Liver (tissue), 9 donors: Measurements from ENCODE around the gene CABYR. TPM values are rescaled to one million over a fixed set of nuclear protein-coding genes. Genes with fewer than 3 reads are reported as not detected.

Experiments used
- DNase-seq: peaks from one replicate; pipeline ENCODE4 v3.0.0-alpha.2; 2017; ENCODE audit warnings: low spot score
- H3K27ac ChIP-seq, 2 donors: one replicate each; pipeline ENCODE4 v1.7.0; 2013; ENCODE audit warnings: inconsistent platforms in 2 of 2, low read length in 2 of 2, control low read depth in 1 of 2, low read depth in 1 of 2, mild to moderate bottlenecking in 1 of 2
- H3K27me3 ChIP-seq, 4 donors: one replicate each; pipeline versions ENCODE4 v1.6.1 to v1.7.0; 2013; ENCODE audit warnings: low read length in 3 of 4, inconsistent platforms in 1 of 4, mild to moderate bottlenecking in 1 of 4, moderate library complexity in 1 of 4; ENCODE audit not compliant: control insufficient read depth in 4 of 4, insufficient read depth in 4 of 4
- H3K36me3 ChIP-seq, 4 donors: one replicate each; pipeline versions ENCODE4 v1.6.1 to v1.7.0; 2013; ENCODE audit warnings: low read length in 3 of 4, mild to moderate bottlenecking in 3 of 4, low read depth in 1 of 4, moderate library complexity in 1 of 4; ENCODE audit not compliant: control insufficient read depth in 4 of 4, insufficient read depth in 3 of 4
- H3K4me1 ChIP-seq, 4 donors: one replicate each; pipeline versions ENCODE4 v1.6.1 to v1.7.0; 2013; ENCODE audit warnings: low read length in 3 of 4, mild to moderate bottlenecking in 3 of 4, moderate library complexity in 1 of 4; ENCODE audit not compliant: control insufficient read depth in 4 of 4, insufficient read depth in 4 of 4
- H3K4me3 ChIP-seq, 3 donors: one replicate each; pipeline versions ENCODE4 v1.6.1 to v1.7.0; 2013; ENCODE audit warnings: low read length in 3 of 3, control low read depth in 1 of 3, low read depth in 1 of 3, mild to moderate bottlenecking in 1 of 3
- H3K9ac ChIP-seq, 2 donors: one replicate each; pipeline ENCODE4 v1.7.0; 2013; ENCODE audit warnings: low read length in 2 of 2, mild to moderate bottlenecking in 2 of 2, moderate library complexity in 2 of 2, control low read depth in 1 of 2, low read depth in 1 of 2
- H3K9me3 ChIP-seq, 4 donors: one replicate each; pipeline versions ENCODE4 v1.6.1 to v1.7.0; 2013; ENCODE audit warnings: low read length in 3 of 4; ENCODE audit not compliant: control insufficient read depth in 4 of 4
- ATF3 ChIP-seq: IDR thresholded peaks from 2 replicates; pipeline ENCODE4 v1.6.1; 2016; ENCODE audit warnings: antibody characterized with exemption
- CTCF ChIP-seq: fragments of 150-350 bp; IDR thresholded peaks from 2 replicates; pipeline ENCODE4 v1.5.1; 2017; ENCODE audit warnings: improper control_type of control experiment, low read depth, low read length; ENCODE audit not compliant: missing input control
- EGR1 ChIP-seq, 2 donors: IDR thresholded peaks; 2 replicates each; pipeline ENCODE4 v1.6.1; 2016 to 2018; ENCODE audit warnings: antibody characterized with exemption in 2 of 2, low read depth in 2 of 2
- FOXA1 ChIP-seq: IDR thresholded peaks from 2 replicates; pipeline ENCODE4 v1.6.1; 2016; ENCODE audit warnings: antibody characterized with exemption
- FOXA2 ChIP-seq: IDR thresholded peaks from 2 replicates; pipeline ENCODE4 v1.6.1; 2016; ENCODE audit warnings: antibody characterized with exemption
- GABPA ChIP-seq, 2 donors: IDR thresholded peaks in 1 of 2; conservative IDR thresholded peaks in 1 of 2; 2 replicates each; pipeline ENCODE4 v1.6.1; 2016; ENCODE audit warnings: antibody characterized with exemption in 2 of 2, mild to moderate bottlenecking in 1 of 2, moderate library complexity in 1 of 2
- HNF4A ChIP-seq, 2 donors: conservative IDR thresholded peaks; 2 replicates each; pipeline ENCODE4 v1.6.1; 2016; ENCODE audit warnings: antibody characterized with exemption in 2 of 2, mild to moderate bottlenecking in 2 of 2
- HNF4G ChIP-seq: IDR thresholded peaks from 2 replicates; pipeline ENCODE4 v1.6.1; 2016; ENCODE audit warnings: antibody characterized with exemption
- MAX ChIP-seq: IDR thresholded peaks from 2 replicates; pipeline ENCODE4 v1.6.1; 2016; ENCODE audit warnings: antibody characterized with exemption
- NR2F2 ChIP-seq: IDR thresholded peaks from 2 replicates; pipeline ENCODE4 v1.6.1; 2016; ENCODE audit warnings: antibody characterized with exemption
- RAD21 ChIP-seq, 2 donors: IDR thresholded peaks; 2 replicates each; pipeline ENCODE4 v1.6.1; 2016; ENCODE audit warnings: antibody characterized with exemption in 2 of 2, mild to moderate bottlenecking in 2 of 2
- RXRA ChIP-seq, 2 donors: IDR thresholded peaks; 2 replicates each; pipeline ENCODE4 v1.6.1; 2017 to 2018; ENCODE audit warnings: antibody characterized with exemption in 2 of 2, mild to moderate bottlenecking in 1 of 2
- SP1 ChIP-seq: IDR thresholded peaks from 2 replicates; pipeline ENCODE4 v1.6.1; 2018; ENCODE audit warnings: antibody characterized with exemption, mild to moderate bottlenecking
- YY1 ChIP-seq: IDR thresholded peaks from 2 replicates; pipeline ENCODE4 v1.6.1; 2016; ENCODE audit warnings: antibody characterized with exemption, mild to moderate bottlenecking
- ZBTB33 ChIP-seq: IDR thresholded peaks from 2 replicates; pipeline ENCODE4 v1.6.1; 2016; ENCODE audit warnings: antibody characterized with exemption
- WGBS: extraction: QIAGEN DNeasy Blood & Tissue Kit; methylation state at CpG from one replicate; pipeline ENCODE4 v1.1.7; 2013; 5-methylcytosine and 5-hydroxymethylcytosine counted together
- polyA plus RNA-seq, 2 donors: library from polyadenylated mRNA; stranded (reverse) in 1 of 2; unstranded in 1 of 2; fragments of 200-250 nt in 1 of 2; fragments of >200 nt in 1 of 2; fragmentation: Nextera tagmentation in 1 of 2; extraction: Ambion mirVana in 1 of 2; gene quantifications; one replicate each; pipeline versions ENCODE4 v1.2.1 to v1.2.3, GENCODE V29; 2013 to 2015
- total RNA-seq, 2 donors: library from RNA; depleted of rRNA; stranded (reverse); fragments of >200 nt; gene quantifications; one replicate each; pipeline ENCODE4 v1.2.3, GENCODE V29; 2014
- donor health status: healthy.
- donor health status: healthy.
- donor health status: healthy.
- donor health status: healthy.
- donor health status: healthy.

The CABYR gene
- total and polyA plus RNA-seq, 4 donors = 0.19 to 0.67 (median 0.32) TPM

GRCh38 chr18:24094561-24094960, 44.3 kb upstream of the CABYR start (continued):
- TF ChIP-seq ZBTB33 (no peak), YY1 (no peak), RAD21 (IDR thresholded peaks at IDR 0.05) (no peak), MAX (no peak), ATF3 (no peak)

GRCh38 chr18:24095976-24096375, 42.9 kb upstream of the CABYR start:
- Histone ChIP-seq H3K4me3 (no peak overlapping the region), H3K27ac (no peak overlapping the region), H3K9ac (no peak overlapping the region), H3K27me3 (no peaks in the 10 kb centered on the region), H3K4me1 (no peaks in the 10 kb centered on the region), H3K36me3 (peaks cover 0 to 5% (median 0%) of the 10 kb centered on the region in 4 donors), H3K9me3 (peaks cover 0 to 6% (median 2%) of the 10 kb centered on the region in 4 donors)
- TF ChIP-seq NR2F2 (no peak), FOXA2 (no peak), HNF4A (conservative IDR thresholded peaks at IDR 0.05) (no peak), RAD21 (IDR thresholded peaks at IDR 0.05) (no peak), HNF4G (no peak), ATF3 (no peak), YY1 (no peak), RXRA (IDR thresholded peaks at IDR 0.05) (no peak), GABPA (IDR thresholded peaks at IDR 0.05 in 1 of 2, conservative IDR thresholded peaks at IDR 0.05 in 1 of 2) (no peak), FOXA1 (no peak)
- 94% methylated on average over 1 of the region's 1 CpG for WGBS
- DNase-seq = no peak

- no peak for DNase-seq
- 87% methylated on average over 6 of the region's 6 CpGs for WGBS
Observed at GRCh38 chr18:24103320-24104021, 35.4 kb upstream of the CABYR start.

GRCh38 chr18:24104486-24104885, 34.4 kb upstream of the CABYR start:
- no peak overlapping the region for H3K4me3 ChIP-seq
- H3K36me3 ChIP-seq = peaks cover 0 to 2% (median 0%) of the 10 kb centered on the region in 4 donors
- H3K9me3 ChIP-seq = no peaks in the 10 kb centered on the region
- no peak for DNase-seq
- peaks cover 0 to 3% (median 0%) of the 10 kb centered on the region in 4 donors for H3K4me1 ChIP-seq
- H3K27ac ChIP-seq = no peak overlapping the region
- H3K9ac ChIP-seq = no peak overlapping the region
- no peak for TF ChIP-seq RXRA (IDR thresholded peaks at IDR 0.05)
- no peak for TF ChIP-seq CTCF
- TF ChIP-seq FOXA2 = no peak
- no peak for TF ChIP-seq ATF3
- TF ChIP-seq ZBTB33 = no peak
- no peak for TF ChIP-seq YY1
- no peak for TF ChIP-seq RAD21 (IDR thresholded peaks at IDR 0.05)
- no peak for TF ChIP-seq HNF4A (conservative IDR thresholded peaks at IDR 0.05)
- no peak for TF ChIP-seq EGR1 (IDR thresholded peaks at IDR 0.05; ENCODE audit: low read depth in 2 of 2)
- no peak for TF ChIP-seq NR2F2
- no peaks in the 10 kb centered on the region for H3K27me3 ChIP-seq
- 89% methylated on average over 4 of the region's 4 CpGs for WGBS

More at GRCh38 chr18:24103320-24104021, 35.4 kb upstream of the CABYR start:
- Histone ChIP-seq H3K36me3 (peaks cover 0 to 2% (median 0%) of the 10 kb centered on the region in 4 donors), H3K27me3 (no peaks in the 10 kb centered on the region), H3K4me1 (peaks cover 0 to 2% (median 0%) of the 10 kb centered on the region in 4 donors), H3K9me3 (no peaks in the 10 kb centered on the region), H3K9ac (no peak overlapping the region), H3K4me3 (no peak overlapping the region), H3K27ac (no peak overlapping the region)
- no peak for TF ChIP-seq SP1
- TF ChIP-seq RAD21 (IDR thresholded peaks at IDR 0.05) = no peak
- TF ChIP-seq GABPA (IDR thresholded peaks at IDR 0.05 in 1 of 2, conservative IDR thresholded peaks at IDR 0.05 in 1 of 2) = no peak
